Measurements from ENCODE around the gene NUDT14. TPM values are rescaled to one million over a fixed set of nuclear protein-coding genes. Genes with fewer than 3 reads are reported as not detected.

Gene NUDT14
- total RNA-seq, 1 donor from 2014 or later = 59.1 TPM

- Histone ChIP-seq H3K4me3 (no peak overlapping the region), H3K27ac (no peak overlapping the region), H3K9me3 (no peaks in the 10 kb centered on the region), H3K4me1 (no peaks in the 10 kb centered on the region), H3K27me3 (no peaks in the 10 kb centered on the region), H3K36me3 (peaks cover 26% of the 10 kb centered on the region)
- intact Hi-C loops (cut with DNase I) = no loop called here
- TF ChIP-seq CTCF (IDR thresholded peaks at IDR 0.05) = no peak
- DNase-seq = no peak
- ATAC-seq = no peak
Observed at GRCh38 chr14:105211086-105211757, 30.1 kb upstream of the NUDT14 start.

- no peak for TF ChIP-seq CTCF (IDR thresholded peaks at IDR 0.05)
- DNase-seq (no peak), ATAC-seq (no peak)
- intact Hi-C loops (cut with DNase I) = no loop called here
- H3K27me3 ChIP-seq = no peaks in the 10 kb centered on the region
- no peak overlapping the region for H3K4me3 ChIP-seq
- H3K36me3 ChIP-seq = peaks cover 26% of the 10 kb centered on the region
- no peaks in the 10 kb centered on the region for H3K9me3 ChIP-seq
- peaks cover 6% of the 10 kb centered on the region for H3K4me1 ChIP-seq
- H3K27ac ChIP-seq = no peak overlapping the region
Observed at GRCh38 chr14:105210266-105211025, 29.3 kb upstream of the NUDT14 start.

GRCh38 chr14:105209646-105210045 lies 28.5 kb upstream of the NUDT14 start:
- ATAC-seq (no peak), DNase-seq (no peak)
- peaks cover 26% of the 10 kb centered on the region for H3K36me3 ChIP-seq
- no peak for TF ChIP-seq CTCF (IDR thresholded peaks at IDR 0.05)
- H3K27ac ChIP-seq = no peak overlapping the region
- no peaks in the 10 kb centered on the region for H3K27me3 ChIP-seq
- peaks cover 8% of the 10 kb centered on the region for H3K4me1 ChIP-seq
- H3K4me3 ChIP-seq = no peak overlapping the region
- intact Hi-C loops (cut with DNase I) = loop anchor here (10.0 kb wide), 1 partner anchor 75 kb away; no protein-coding TSS in a partner anchor
- no peaks in the 10 kb centered on the region for H3K9me3 ChIP-seq

GRCh38 chr14:105209091-105209490 lies 28.0 kb upstream of the NUDT14 start:
- no peak for TF ChIP-seq CTCF (IDR thresholded peaks at IDR 0.05)
- H3K27me3 ChIP-seq = no peaks in the 10 kb centered on the region
- H3K4me1 ChIP-seq = peaks cover 13% of the 10 kb centered on the region
- DNase-seq = no peak
- H3K4me3 ChIP-seq = no peak overlapping the region
- H3K27ac ChIP-seq = no peak overlapping the region
- ATAC-seq = no peak
- no peaks in the 10 kb centered on the region for H3K9me3 ChIP-seq
- intact Hi-C loops (cut with DNase I) = loop anchor here (10.0 kb wide), 1 partner anchor 76 kb away; no protein-coding TSS in a partner anchor
- H3K36me3 ChIP-seq = peaks cover 26% of the 10 kb centered on the region

- ATAC-seq = no peak
- intact Hi-C loops (cut with DNase I) = loop anchor here (10.0 kb wide), 1 partner anchor 76 kb away; no protein-coding TSS in a partner anchor
Observed at GRCh38 chr14:105208738-105209075, 27.6 kb upstream of the NUDT14 start.

More at GRCh38 chr14:105208738-105209075, 27.6 kb upstream of the NUDT14 start:
- H3K36me3 ChIP-seq = peaks cover 26% of the 10 kb centered on the region
- H3K4me3 ChIP-seq = no peak overlapping the region
- no peak for TF ChIP-seq CTCF (IDR thresholded peaks at IDR 0.05)
- peaks cover 13% of the 10 kb centered on the region for H3K4me1 ChIP-seq
- DNase-seq = no peak
- H3K27me3 ChIP-seq = no peaks in the 10 kb centered on the region
- no peaks in the 10 kb centered on the region for H3K9me3 ChIP-seq
- no peak overlapping the region for H3K27ac ChIP-seq
